K562 (cell line): ENCODE measurements around the gene PDE11A.

ENCODE experiments used
- BACH1 ChIP-seq: fragments of 200-800 bp; sonication (Bioruptor generic); IDR thresholded peaks from 2 replicates; pipeline ENCODE4 v1.6.1; 2016; ENCODE audit warnings: missing genetic modification characterization, missing compliant biosample characterization
- CTCF ChIP-seq, 3 experiments: IDR thresholded peaks in 2 of 3; conservative IDR thresholded peaks in 1 of 3; 2 replicates each; pipeline ENCODE4 v1.5.1; 2011 to 2012; ENCODE audit warnings: low read length in 3 of 3, mild to moderate bottlenecking in 3 of 3, control low read depth in 2 of 3, improper control_type of control experiment in 1 of 3, inconsistent platforms in 1 of 3, low read depth in 1 of 3, mixed read lengths in 1 of 3, moderate library complexity in 1 of 3; ENCODE audit not compliant: insufficient read depth in 2 of 3
- ETV6 ChIP-seq, 3 experiments: fragments of 150-350 bp in 1 of 3; sonication (generic) in 1 of 3; formaldehyde crosslinking in 1 of 3; IDR thresholded peaks; 2 replicates each; pipeline versions ENCODE4 v1.6.1 to v1.8.0; 2014 to 2022; ENCODE audit warnings: borderline replicate concordance in 2 of 3, low read depth in 2 of 3, antibody characterized with exemption in 1 of 3, low read length in 1 of 3, mild to moderate bottlenecking in 1 of 3, missing genetic modification reagents in 1 of 3
- EZH2 ChIP-seq: IDR thresholded peaks from 2 replicates; pipeline ENCODE4 v1.6.1; 2012; ENCODE audit warnings: low read depth, mild to moderate bottlenecking, inconsistent platforms, low read length, borderline replicate concordance
- HDAC2 ChIP-seq: fragments of 450-650 bp; IDR thresholded peaks from 2 replicates; pipeline ENCODE4 v1.6.1; 2016; ENCODE audit warnings: mild to moderate bottlenecking
- NR3C1 ChIP-seq: sonication (generic); formaldehyde crosslinking; IDR thresholded peaks from 2 replicates; pipeline ENCODE4 v1.8.1; 2022; ENCODE audit warnings: missing genetic modification reagents
- PRPF4 ChIP-seq: fragments of 200-400 bp; formaldehyde crosslinking; IDR thresholded peaks from one replicate; pipeline ENCODE4 v1.6.1; 2017; ENCODE audit warnings: low read length, low read depth, mild to moderate bottlenecking; ENCODE audit not compliant: insufficient read depth, poor library complexity, severe bottlenecking
- TRIM24 ChIP-seq, 2 experiments: fragments of 450-650 bp; IDR thresholded peaks; 2 replicates each; pipeline ENCODE4 v1.6.1; 2016
- YBX1 ChIP-seq: fragments of 450-650 bp; IDR thresholded peaks from 2 replicates; pipeline ENCODE4 v1.7.1; 2016; ENCODE audit warnings: mild to moderate bottlenecking
- ZHX1 ChIP-seq: fragments of 150-350 bp; conservative IDR thresholded peaks from 2 replicates; pipeline ENCODE4 v1.6.1; 2014; ENCODE audit warnings: low read length

- TF ChIP-seq HDAC2 = no peak
- no peak for TF ChIP-seq NR3C1 (CRISPR knock-in tag)
- TF ChIP-seq TRIM24 (IDR thresholded peaks at IDR 0.05) = no peak
- TF ChIP-seq ZHX1 = no peak
- TF ChIP-seq CTCF (IDR thresholded peaks at IDR 0.05 in 2 of 3, conservative IDR thresholded peaks at IDR 0.05 in 1 of 3; ENCODE audit: insufficient read depth in 2 of 3, low read depth in 1 of 3, low read length in 3 of 3) = no peak
- no peak for TF ChIP-seq PRPF4
- TF ChIP-seq YBX1 = no peak
- no peak for TF ChIP-seq EZH2
- no peak for TF ChIP-seq ETV6 (IDR thresholded peaks at IDR 0.05; ENCODE audit: borderline replicate concordance in 1 of 2, low read depth in 2 of 2, low read length in 1 of 2)
- TF ChIP-seq ETV6 (CRISPR knock-in tag; IDR thresholded peaks at IDR 0.05; ENCODE audit: borderline replicate concordance) = no peak
- TF ChIP-seq BACH1 = no peak
Observed at GRCh38 chr2:177586154-177586553, 486.4 kb downstream of the PDE11A start.
